B cell (primary cell): Measurements from ENCODE around the gene SIPA1L3. TPM values are rescaled to one million over a fixed set of nuclear protein-coding genes. Genes with fewer than 3 reads are reported as not detected.

ENCODE experiments used
- ATAC-seq: fragments of 200-7000 bp; cut with Tn5 transposase; one replicate; pipeline ENCODE4 v1.10.0; 2021; ENCODE audit warnings: low read depth, mild to moderate bottlenecking, moderate number of reproducible peaks, moderate library complexity
- CTCF ChIA-PET: fragments of 350-600 bp; sonication (Branson Sonifier 250); formaldehyde crosslinking; loops from one replicate; lab custom pipeline; 2021; ENCODE audit warnings: antibody characterized with exemption, inconsistent platforms; lab: Charles Lee
- POLR2A ChIA-PET: fragments of 350-600 bp; sonication (Branson Sonifier 250); formaldehyde crosslinking; loops from one replicate; lab custom pipeline; 2021; ENCODE audit warnings: antibody characterized with exemption; lab: Charles Lee
- DNase-seq: peaks from one replicate; pipeline ENCODE4 v3.0.0; 2013
- H2AFZ ChIP-seq: 2 replicates; pipeline ENCODE4 v1.6.1; 2012; ENCODE audit warnings: mild to moderate bottlenecking, low read depth, low read length; ENCODE audit not compliant: insufficient read depth, poor library complexity, severe bottlenecking
- H3K27ac ChIP-seq, 2 donors: 1 replicate in 1 of 2; 2 replicates in 1 of 2; pipeline ENCODE4 v1.5.1; 2012 to 2013; ENCODE audit warnings: low read length in 2 of 2, mild to moderate bottlenecking in 2 of 2, moderate library complexity in 1 of 2
- H3K27me3 ChIP-seq, 4 experiments: fragments of 200-600 bp in 1 of 4; sonication (generic) in 1 of 4; replicated peaks in 1 of 4; 1 replicate in 2 of 4; 2 replicates in 2 of 4; pipeline versions ENCODE4 v1.6.1 to v1.7.0; 2013 to 2016; ENCODE audit warnings: low read length in 3 of 4, mild to moderate bottlenecking in 2 of 4, mixed read lengths in 1 of 4, moderate library complexity in 1 of 4; ENCODE audit not compliant: insufficient read depth in 4 of 4, control insufficient read depth in 3 of 4; ENCODE audit errors: control extremely low read depth in 1 of 4
- H3K36me3 ChIP-seq, 2 experiments: replicated peaks in 1 of 2; 1 replicate in 1 of 2; 2 replicates in 1 of 2; pipeline versions ENCODE4 v1.6.1 to v1.7.1; 2013; ENCODE audit warnings: low read length in 1 of 2; ENCODE audit not compliant: insufficient read depth in 2 of 2, control insufficient read depth in 1 of 2; ENCODE audit errors: control extremely low read depth in 1 of 2, extremely low read depth in 1 of 2
- H3K4me1 ChIP-seq, 2 donors: fragments of 200-600 bp in 1 of 2; sonication (generic) in 1 of 2; 1 replicate in 1 of 2; 2 replicates in 1 of 2; pipeline versions ENCODE4 v1.5.1 to v1.6.1; 2013 to 2017; ENCODE audit warnings: low read length in 2 of 2; ENCODE audit not compliant: control insufficient read depth in 2 of 2, insufficient read depth in 2 of 2
- H3K4me2 ChIP-seq: replicated peaks from 2 replicates; pipeline ENCODE3; 2012; ENCODE audit warnings: mild to moderate bottlenecking, low read depth, low read length; ENCODE audit not compliant: poor library complexity, severe bottlenecking
- H3K4me3 ChIP-seq, 5 experiments: fragments of 200-600 bp in 1 of 5; sonication (generic) in 1 of 5; 1 replicate in 3 of 5; 2 replicates in 2 of 5; pipeline versions ENCODE4 v1.5.1 to v1.7.0; 2011 to 2016; ENCODE audit warnings: low read length in 4 of 5, mild to moderate bottlenecking in 4 of 5, low read depth in 2 of 5, control low read depth in 1 of 5, moderate library complexity in 1 of 5; ENCODE audit not compliant: insufficient read depth in 1 of 5; ENCODE audit errors: control extremely low read depth in 1 of 5, extremely low read depth in 1 of 5
- H3K79me2 ChIP-seq: fragments of 200-600 bp; sonication (generic); one replicate; pipeline ENCODE4 v1.6.0; 2016; ENCODE audit warnings: low read length; ENCODE audit not compliant: control insufficient read depth, insufficient read depth
- H3K9ac ChIP-seq: fragments of 200-600 bp; sonication (generic); 2 replicates; pipeline ENCODE4 v1.6.1; 2017; ENCODE audit warnings: mild to moderate bottlenecking, low read length, moderate library complexity
- H3K9me3 ChIP-seq, 3 donors: one replicate each; pipeline versions ENCODE4 v1.6.1 to v1.7.1; 2013; ENCODE audit warnings: low read length in 2 of 3; ENCODE audit not compliant: control insufficient read depth in 2 of 3, insufficient read depth in 1 of 3; ENCODE audit errors: control extremely low read depth in 1 of 3
- H4K20me1 ChIP-seq: 2 replicates; pipeline ENCODE4 v1.6.0; 2012; ENCODE audit warnings: mild to moderate bottlenecking, low read length; ENCODE audit not compliant: insufficient read depth, control insufficient read depth, poor library complexity, severe bottlenecking
- H3K27ac Mint-ChIP-seq: one replicate; pipeline ENCODE4 v1.8.0; 2021; ENCODE audit warnings: mixed read lengths
- H3K27me3 Mint-ChIP-seq: one replicate; pipeline ENCODE4 v1.8.0; 2021; ENCODE audit warnings: mixed read lengths
- H3K4me1 Mint-ChIP-seq: one replicate; pipeline ENCODE4 v1.8.0; 2021; ENCODE audit warnings: mixed read lengths
- H3K4me3 Mint-ChIP-seq: one replicate; pipeline ENCODE4 v1.8.0; 2021; ENCODE audit warnings: mixed read lengths
- H3K9me3 Mint-ChIP-seq: one replicate; pipeline ENCODE4 v1.8.0; 2022; ENCODE audit warnings: mixed read lengths; ENCODE audit not compliant: insufficient read depth
- EZH2 ChIP-seq: IDR thresholded peaks from 2 replicates; pipeline ENCODE4 v1.6.1; 2012; ENCODE audit warnings: borderline replicate concordance, low read depth, mild to moderate bottlenecking, moderate library complexity, low read length; ENCODE audit not compliant: insufficient read depth, poor library complexity, severe bottlenecking
- WGBS: methylation state at CpG from one replicate; pipeline ENCODE4 v1.1.5; 2013; ENCODE audit warnings: missing lambda C conversion rate; ENCODE audit not compliant: insufficient coverage; 5-methylcytosine and 5-hydroxymethylcytosine counted together
- intact Hi-C: fragments of 100-400 bp; cut with micrococcal nuclease; formaldehyde crosslinking; loops from one replicate; pipeline ENCODE4 v1.10.0; 2022
- polyA plus RNA-seq: library from polyadenylated mRNA; depleted of rRNA; stranded (reverse); fragments of >200 nt; gene quantifications from 2 replicates; pipeline ENCODE4 v1.2.3, GENCODE V29; 2012
- total RNA-seq, 2 donors: library from RNA; stranded (reverse); fragments of 120-200 nt in 1 of 2; gene quantifications; 1 replicate in 1 of 2; 2 replicates in 1 of 2; pipeline versions ENCODE4 v1.2.3 to v1.2.4, GENCODE V29; 2013 to 2022
- TF ChIP-seq, protein P1 (sequence below): fragments of 200-600 bp; IDR thresholded peaks from one replicate; pipeline ENCODE4 v1.8.0; 2022; ENCODE audit warnings: antibody characterized with exemption, mild to moderate bottlenecking

The SIPA1L3 gene
- total and polyA plus RNA-seq, 2 donors (not counting 1 experiment from before 2014, with no cell fraction given): 48.3 to 295 TPM

DNA sequence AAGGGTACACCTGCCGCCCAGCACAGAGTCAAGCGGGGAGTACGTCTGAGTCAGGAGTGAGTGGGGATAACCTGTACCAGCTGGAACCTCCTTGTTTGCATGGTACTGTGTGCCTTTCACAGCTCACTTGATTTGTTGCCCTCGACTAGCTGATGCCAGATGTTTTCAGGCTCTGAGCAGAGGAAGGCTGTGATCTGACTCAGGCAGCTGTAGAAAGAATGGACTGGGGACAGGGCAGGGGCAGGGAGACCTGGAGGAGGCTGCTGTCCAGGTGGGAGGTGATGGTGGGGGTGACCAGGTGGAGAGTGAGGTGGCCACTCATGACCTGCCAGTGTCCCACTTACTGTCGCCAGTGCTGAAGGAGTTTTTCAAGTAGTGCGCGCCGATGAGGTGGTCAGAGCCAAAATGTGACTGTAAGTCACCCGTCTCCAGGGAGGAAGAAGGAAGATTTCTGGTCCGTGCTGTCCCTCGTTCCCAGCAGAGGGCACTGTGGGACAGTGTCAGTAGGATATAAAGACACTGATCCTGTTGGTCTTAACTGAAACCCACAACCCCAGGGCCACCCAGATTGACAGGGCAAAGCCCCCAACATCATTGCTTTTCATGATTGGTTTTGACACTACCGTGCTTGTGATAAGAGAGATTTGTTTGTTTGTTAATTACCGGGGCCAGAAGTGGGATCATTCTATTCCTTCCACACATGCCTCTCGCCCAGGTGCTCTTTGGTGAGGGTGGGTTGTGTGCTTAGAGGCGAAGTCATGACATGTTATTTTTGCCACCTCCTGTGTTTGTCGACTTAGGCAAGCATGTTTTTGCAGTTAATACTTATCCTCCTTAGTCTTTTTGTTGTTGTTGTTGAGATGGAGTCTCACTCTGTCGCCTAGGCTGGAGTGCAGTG is 188.7 kb downstream of the SIPA1L3 start:
- H3K9ac ChIP-seq: no peak overlapping the region
- H3K4me1 Mint-ChIP-seq: peaks cover 21% of the 10 kb centered on the region
- peak overlapping the region; percentile 90 for H3K27ac Mint-ChIP-seq
- H3K27me3 Mint-ChIP-seq: no peaks in the 10 kb centered on the region
- peak; percentile 81 for ATAC-seq
- H3K9me3 ChIP-seq: peaks cover 0 to 5% (median 0%) of the 10 kb centered on the region in 3 donors
- ChIA-PET POLR2A (interaction anchor here (0.6 to 0.8 kb wide), 5 partner anchors 47 to 189 kb away, joined by 3 to 12 read pairs (median 5); partner anchors contain the start of gene WDR87), CTCF (interaction anchor here (0.6 to 10.3 kb wide), 34 partner anchors 8 to 198 kb away, joined by 3 to 175 read pairs (median 4); partner anchors contain the start of genes SIPA1L3 and WDR87)
- H3K9me3 Mint-ChIP-seq: no peaks in the 10 kb centered on the region
- H3K79me2 ChIP-seq: peaks cover 74% of the 10 kb centered on the region
- H3K4me3 Mint-ChIP-seq: peak overlapping the region; percentile 11
- intact Hi-C loops: loop anchor here (1.0 to 5.0 kb wide), 6 partner anchors 48 to 240 kb away; partner anchors contain the start of gene CATSPERG
- peaks cover 42% of the 10 kb centered on the region for H4K20me1 ChIP-seq
- peaks cover 20 to 64% of the 10 kb centered on the region in 2 experiments for H3K36me3 ChIP-seq
- no peak overlapping the region for H2AFZ ChIP-seq
- peak overlapping the region; percentile 18 to 69 for H3K27ac ChIP-seq
- peak overlapping the region; percentile 12 for H3K4me2 ChIP-seq
- peaks cover 7 to 12% of the 10 kb centered on the region in 2 donors for H3K4me1 ChIP-seq
- H3K4me3 ChIP-seq: no peak overlapping the region
- TF ChIP-seq, protein P1, sequence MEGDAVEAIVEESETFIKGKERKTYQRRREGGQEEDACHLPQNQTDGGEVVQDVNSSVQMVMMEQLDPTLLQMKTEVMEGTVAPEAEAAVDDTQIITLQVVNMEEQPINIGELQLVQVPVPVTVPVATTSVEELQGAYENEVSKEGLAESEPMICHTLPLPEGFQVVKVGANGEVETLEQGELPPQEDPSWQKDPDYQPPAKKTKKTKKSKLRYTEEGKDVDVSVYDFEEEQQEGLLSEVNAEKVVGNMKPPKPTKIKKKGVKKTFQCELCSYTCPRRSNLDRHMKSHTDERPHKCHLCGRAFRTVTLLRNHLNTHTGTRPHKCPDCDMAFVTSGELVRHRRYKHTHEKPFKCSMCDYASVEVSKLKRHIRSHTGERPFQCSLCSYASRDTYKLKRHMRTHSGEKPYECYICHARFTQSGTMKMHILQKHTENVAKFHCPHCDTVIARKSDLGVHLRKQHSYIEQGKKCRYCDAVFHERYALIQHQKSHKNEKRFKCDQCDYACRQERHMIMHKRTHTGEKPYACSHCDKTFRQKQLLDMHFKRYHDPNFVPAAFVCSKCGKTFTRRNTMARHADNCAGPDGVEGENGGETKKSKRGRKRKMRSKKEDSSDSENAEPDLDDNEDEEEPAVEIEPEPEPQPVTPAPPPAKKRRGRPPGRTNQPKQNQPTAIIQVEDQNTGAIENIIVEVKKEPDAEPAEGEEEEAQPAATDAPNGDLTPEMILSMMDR: peak; percentile 73
- no peak for TF ChIP-seq EZH2
- WGBS: 48% methylated on average over 7 of the region's 17 CpGs
- DNase-seq: peak; percentile 78
- H3K27me3 ChIP-seq: no peaks in the 10 kb centered on the region
